ENCODE results near the gene TGM3.

GRCh38 chr20:2335096-2335870 lies 39.5 kb downstream of the TGM3 start:
- TF ChIP-seq POLR2AphosphoS5 (IDR thresholded peaks at IDR 0.05; ENCODE audit: low read depth, low read length) (no peak), SIN3A (IDR thresholded peaks at IDR 0.05; ENCODE audit: borderline replicate concordance, insufficient read depth, low read length) (no peak), TAF1 (IDR thresholded peaks at IDR 0.05; ENCODE audit: borderline replicate concordance, insufficient read depth, low read length) (no peak), REST (IDR thresholded peaks at IDR 0.05; ENCODE audit: insufficient read depth in 1 of 2, low read depth in 2 of 2, low read length in 2 of 2) (no peak)
